DND-41 (cell line): ENCODE measurements around the gene RPS16.

Experiments
- EZH2 ChIP-seq: IDR thresholded peaks from 3 replicates; pipeline ENCODE4 v1.6.1; 2012; ENCODE audit warnings: borderline replicate concordance, low read depth, mild to moderate bottlenecking, moderate library complexity, low read length, inconsistent platforms; ENCODE audit not compliant: severe bottlenecking
- TF ChIP-seq, protein P1 (sequence below): IDR thresholded peaks from 2 replicates; pipeline ENCODE4 v1.5.1; 2012; ENCODE audit warnings: borderline replicate concordance, low read length, moderate library complexity, mild to moderate bottlenecking; ENCODE audit not compliant: poor library complexity, severe bottlenecking; ENCODE audit errors: extremely low read depth

DNA sequence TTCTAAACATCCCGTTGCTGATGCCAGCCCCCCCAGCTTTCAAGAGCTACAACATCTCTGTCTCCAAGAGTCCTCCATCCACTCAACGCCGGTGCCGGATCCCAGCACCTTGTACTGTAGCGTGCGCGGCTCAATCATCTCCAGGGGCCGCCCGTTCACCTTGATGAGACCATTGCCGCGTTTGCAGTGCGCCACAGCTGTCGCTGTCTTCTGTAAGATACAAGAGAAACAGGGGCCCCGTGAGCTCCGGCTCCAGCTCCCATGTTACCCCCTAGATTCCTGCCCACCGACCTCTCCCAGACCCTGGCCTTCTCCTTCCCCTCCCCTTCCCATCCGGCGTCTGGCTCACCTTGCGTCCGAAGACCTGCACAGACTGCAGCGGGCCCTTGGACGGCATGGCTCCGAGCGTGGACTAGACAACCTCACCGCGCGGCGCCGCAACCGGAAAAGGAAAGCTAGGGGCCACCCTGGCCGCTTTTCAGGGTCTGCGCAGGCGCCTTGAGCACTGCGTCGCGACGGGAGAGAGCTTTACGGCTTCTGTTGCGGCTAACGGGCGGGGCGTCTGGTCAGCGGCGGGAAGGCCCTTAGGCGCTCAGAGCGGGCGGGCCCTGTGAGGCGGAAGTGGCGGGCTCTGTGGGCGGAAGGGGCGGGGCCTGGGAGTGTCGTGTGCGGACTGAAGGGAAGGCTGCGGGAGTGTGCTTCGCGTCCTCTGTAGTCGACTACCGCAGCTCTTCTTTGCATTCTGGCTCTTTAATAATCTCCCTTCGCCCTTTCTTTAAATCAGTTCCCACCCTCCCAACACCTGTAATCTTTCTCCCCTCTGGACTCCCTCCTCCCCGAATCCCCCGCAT lies at the start of gene RPS16:
- TF ChIP-seq, protein P1, sequence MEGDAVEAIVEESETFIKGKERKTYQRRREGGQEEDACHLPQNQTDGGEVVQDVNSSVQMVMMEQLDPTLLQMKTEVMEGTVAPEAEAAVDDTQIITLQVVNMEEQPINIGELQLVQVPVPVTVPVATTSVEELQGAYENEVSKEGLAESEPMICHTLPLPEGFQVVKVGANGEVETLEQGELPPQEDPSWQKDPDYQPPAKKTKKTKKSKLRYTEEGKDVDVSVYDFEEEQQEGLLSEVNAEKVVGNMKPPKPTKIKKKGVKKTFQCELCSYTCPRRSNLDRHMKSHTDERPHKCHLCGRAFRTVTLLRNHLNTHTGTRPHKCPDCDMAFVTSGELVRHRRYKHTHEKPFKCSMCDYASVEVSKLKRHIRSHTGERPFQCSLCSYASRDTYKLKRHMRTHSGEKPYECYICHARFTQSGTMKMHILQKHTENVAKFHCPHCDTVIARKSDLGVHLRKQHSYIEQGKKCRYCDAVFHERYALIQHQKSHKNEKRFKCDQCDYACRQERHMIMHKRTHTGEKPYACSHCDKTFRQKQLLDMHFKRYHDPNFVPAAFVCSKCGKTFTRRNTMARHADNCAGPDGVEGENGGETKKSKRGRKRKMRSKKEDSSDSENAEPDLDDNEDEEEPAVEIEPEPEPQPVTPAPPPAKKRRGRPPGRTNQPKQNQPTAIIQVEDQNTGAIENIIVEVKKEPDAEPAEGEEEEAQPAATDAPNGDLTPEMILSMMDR = peak; percentile 1
- TF ChIP-seq EZH2 = no peak
